HG02885 (cell line): Measurements from ENCODE around the gene YIPF5.

Experiments
- ATAC-seq: cut with Tn5 transposase; IDR thresholded peaks from one replicate; pipeline ENCODE4 v1.9.1; 2021; ENCODE audit warnings: mild to moderate bottlenecking; ENCODE audit not compliant: unreplicated experiment, poor library complexity

The YIPF5 gene

GRCh38 chr5:144183254-144183889, 12.9 kb upstream of the YIPF5 start:
- peak; percentile 23 for ATAC-seq

- ATAC-seq, result no peak
These were observed 8.8 kb upstream of the YIPF5 start for GRCh38 chr5:144179226-144179625.

- ATAC-seq, result no peak
These were observed 7.1 kb upstream of the YIPF5 start for GRCh38 chr5:144177548-144177947.

GRCh38 chr5:144173766-144174165, 3.3 kb upstream of the YIPF5 start:
- ATAC-seq, result no peak

- no peak for ATAC-seq
These were observed 569 bp downstream of the YIPF5 start for GRCh38 chr5:144169904-144170275.

- ATAC-seq, result no peak
These were observed 2.5 kb downstream of the YIPF5 start for GRCh38 chr5:144167998-144168397.

- no peak for ATAC-seq
These were observed 3.8 kb downstream of the YIPF5 start for GRCh38 chr5:144166696-144167095.

GRCh38 chr5:144162686-144163085, 7.8 kb downstream of the YIPF5 start:
- no peak for ATAC-seq

- ATAC-seq, result no peak
These were observed 13.7 kb downstream of the YIPF5 start for GRCh38 chr5:144156767-144157171.

GRCh38 chr5:144151026-144151425, 19.4 kb downstream of the YIPF5 start:
- ATAC-seq, result no peak

- ATAC-seq, result no peak
These were observed 25.3 kb downstream of the YIPF5 start for GRCh38 chr5:144144956-144145751.

GRCh38 chr5:144143625-144144024, 26.8 kb downstream of the YIPF5 start:
- ATAC-seq, result no peak

GRCh38 chr5:144142824-144143162, 27.7 kb downstream of the YIPF5 start:
- no peak for ATAC-seq

- ATAC-seq, result peak; percentile 98
These were observed 28.2 kb downstream of the YIPF5 start for GRCh38 chr5:144142139-144142823.

GRCh38 chr5:144141585-144141984, 28.9 kb downstream of the YIPF5 start:
- no peak for ATAC-seq

GRCh38 chr5:144139586-144139985, 30.9 kb downstream of the YIPF5 start:
- no peak for ATAC-seq

GRCh38 chr5:144135113-144135762, 35.2 kb downstream of the YIPF5 start:
- no peak for ATAC-seq

GRCh38 chr5:144134194-144134826, 36.1 kb downstream of the YIPF5 start:
- no peak for ATAC-seq

- ATAC-seq, result no peak
These were observed 37.3 kb downstream of the YIPF5 start for GRCh38 chr5:144133050-144133633.

GRCh38 chr5:144131261-144131660, 39.2 kb downstream of the YIPF5 start:
- no peak for ATAC-seq
